ENCODE measurements around the gene ARHGAP15. TPM values are rescaled to one million over a fixed set of nuclear protein-coding genes. Genes with fewer than 3 reads are reported as not detected.

Gene ARHGAP15
- polyA plus RNA-seq, 1 donor from 2014 or later, result 0.30 TPM

- no peak overlapping the region for H3K9ac ChIP-seq (ENCODE audit: low read length)
- no peaks in the 10 kb centered on the region for H3K27me3 ChIP-seq (ENCODE audit: insufficient read depth, low read depth, low read length)
- no peak overlapping the region for H3K27ac ChIP-seq (ENCODE audit: low read length)
- no peak overlapping the region for H2AFZ ChIP-seq (ENCODE audit: low read depth, low read length)
- H3F3A ChIP-seq (ENCODE audit: insufficient read depth, low read length, poor library complexity, severe bottlenecking), result no peaks in the 10 kb centered on the region
- H4K20me1 ChIP-seq (ENCODE audit: insufficient read depth), result no peaks in the 10 kb centered on the region
- no peak overlapping the region for H3K4me2 ChIP-seq (ENCODE audit: low read length)
- no peak overlapping the region for H3K4me3 ChIP-seq (ENCODE audit: low read length)
- H3K9me2 ChIP-seq (ENCODE audit: insufficient read depth, low read length), result no peaks in the 10 kb centered on the region
- H3K36me3 ChIP-seq (ENCODE audit: insufficient read depth, low read length), result no peaks in the 10 kb centered on the region
- no peaks in the 10 kb centered on the region for H3K79me2 ChIP-seq (replicated peaks; ENCODE audit: insufficient read depth, low read length)
- H3K9me3 ChIP-seq (ENCODE audit: low read length), result no peaks in the 10 kb centered on the region
- TF ChIP-seq CTCF (IDR thresholded peaks at IDR 0.05; ENCODE audit: poor library complexity, severe bottlenecking) (no peak), EZH2 (IDR thresholded peaks at IDR 0.05; ENCODE audit: borderline replicate concordance, insufficient read depth, low read length, poor library complexity, severe bottlenecking) (no peak), SMC3 (conservative IDR thresholded peaks at IDR 0.05; ENCODE audit: poor library complexity) (no peak), EP300 (conservative IDR thresholded peaks at IDR 0.05; ENCODE audit: poor library complexity, severe bottlenecking) (no peak), MXI1 (conservative IDR thresholded peaks at IDR 0.05; ENCODE audit: poor library complexity, severe bottlenecking) (no peak), POLR2AphosphoS5 (IDR thresholded peaks at IDR 0.05) (no peak), TAF1 (IDR thresholded peaks at IDR 0.05; ENCODE audit: low read depth) (no peak), REST (IDR thresholded peaks at IDR 0.05; ENCODE audit: borderline replicate concordance) (no peak), RAD21 (conservative IDR thresholded peaks at IDR 0.05) (no peak)
Observed at GRCh38 chr2:143402451-143402850, 273.2 kb downstream of the ARHGAP15 start.

- Histone ChIP-seq H3K9me3 (ENCODE audit: low read length) (no peaks in the 10 kb centered on the region), H2AFZ (ENCODE audit: low read depth, low read length) (no peak overlapping the region), H4K20me1 (ENCODE audit: insufficient read depth) (no peaks in the 10 kb centered on the region), H3K4me3 (ENCODE audit: low read length) (no peak overlapping the region), H3F3A (ENCODE audit: insufficient read depth, low read length, poor library complexity, severe bottlenecking) (no peaks in the 10 kb centered on the region), H3K9ac (ENCODE audit: low read length) (no peak overlapping the region), H3K4me2 (ENCODE audit: low read length) (no peak overlapping the region), H3K27ac (ENCODE audit: low read length) (no peak overlapping the region), H3K36me3 (ENCODE audit: insufficient read depth, low read length) (no peaks in the 10 kb centered on the region), H3K9me2 (ENCODE audit: insufficient read depth, low read length) (no peaks in the 10 kb centered on the region), H3K27me3 (ENCODE audit: insufficient read depth, low read depth, low read length) (no peaks in the 10 kb centered on the region), H3K79me2 (replicated peaks; ENCODE audit: insufficient read depth, low read length) (no peaks in the 10 kb centered on the region)
- TF ChIP-seq RAD21 (conservative IDR thresholded peaks at IDR 0.05) (no peak), SMC3 (conservative IDR thresholded peaks at IDR 0.05; ENCODE audit: poor library complexity) (no peak), MXI1 (conservative IDR thresholded peaks at IDR 0.05; ENCODE audit: poor library complexity, severe bottlenecking) (no peak), EP300 (conservative IDR thresholded peaks at IDR 0.05; ENCODE audit: poor library complexity, severe bottlenecking) (no peak), REST (IDR thresholded peaks at IDR 0.05; ENCODE audit: borderline replicate concordance) (no peak), POLR2AphosphoS5 (IDR thresholded peaks at IDR 0.05) (no peak), EZH2 (IDR thresholded peaks at IDR 0.05; ENCODE audit: borderline replicate concordance, insufficient read depth, low read length, poor library complexity, severe bottlenecking) (no peak), TAF1 (IDR thresholded peaks at IDR 0.05; ENCODE audit: low read depth) (no peak), CTCF (IDR thresholded peaks at IDR 0.05; ENCODE audit: poor library complexity, severe bottlenecking) (no peak)
Observed at GRCh38 chr2:143410082-143410897, 281.1 kb downstream of the ARHGAP15 start.
